ENCODE measurements around the gene FBN2. TPM values are rescaled to one million over a fixed set of nuclear protein-coding genes. Genes with fewer than 3 reads are reported as not detected.

FBN2 gene
- total and polyA plus RNA-seq, 2 of the 4 experiments (the other 2 are of a cell fraction): 26.7 to 69.0 TPM

DNA sequence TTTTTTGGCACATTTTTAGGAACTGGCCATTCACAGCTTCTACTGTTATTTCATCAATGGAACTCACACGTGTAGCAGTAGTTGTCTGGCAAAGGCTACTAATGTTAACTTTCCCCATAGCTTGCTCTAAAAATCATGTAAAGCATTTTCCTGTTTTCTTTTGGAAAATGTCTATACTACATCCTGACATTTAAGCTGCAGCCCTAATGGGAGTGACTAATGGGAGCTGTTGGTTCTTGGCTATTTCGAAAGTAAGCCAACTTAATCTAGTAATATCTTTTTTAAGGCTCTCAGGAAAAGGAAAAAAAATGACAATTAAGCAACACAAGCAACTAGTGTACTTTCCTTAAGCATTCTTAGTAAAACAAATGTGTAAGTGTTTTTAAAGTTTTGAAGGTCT is 285.3 kb downstream of the FBN2 start:
- H2AFZ ChIP-seq (replicated peaks; ENCODE audit: low read length, poor library complexity): no peak overlapping the region
- no peaks in the 10 kb centered on the region for H3K79me1 ChIP-seq (ENCODE audit: low read depth in 1 of 2, low read length in 2 of 2)
- BruUV-seq (replicated peaks): no TSS peak
- no peak overlapping the region for H2AK9ac ChIP-seq (replicated peaks; ENCODE audit: low read depth, low read length, poor library complexity)
- no peak overlapping the region for H2BK15ac ChIP-seq (ENCODE audit: low read depth, low read length)
- no peak overlapping the region for H3K27ac ChIP-seq (ENCODE audit: insufficient read depth, low read length)
- H3K14ac ChIP-seq (replicated peaks; ENCODE audit: low read depth, low read length): no peak overlapping the region
- H3K18ac ChIP-seq (ENCODE audit: low read depth, low read length): no peak overlapping the region
- H3K4me1 ChIP-seq (ENCODE audit: control insufficient read depth, insufficient read depth, low read length): peaks cover 4% of the 10 kb centered on the region
- no peak overlapping the region for H3K23ac ChIP-seq (ENCODE audit: low read depth, low read length)
- no peak overlapping the region for H3K4me2 ChIP-seq (ENCODE audit: low read depth, low read length)
- DNase-seq (peak; percentile 49), ATAC-seq (ENCODE audit: low read depth) (peak; percentile 71)
- no peak overlapping the region for H3K4ac ChIP-seq (ENCODE audit: low read depth, low read length)
- H3K4me3 ChIP-seq (ENCODE audit: insufficient read depth, low read depth, low read length): no peak overlapping the region
- no peaks in the 10 kb centered on the region for H3K27me3 ChIP-seq (ENCODE audit: control insufficient read depth, insufficient read depth, low read length)
- no peak overlapping the region for H4K91ac ChIP-seq (ENCODE audit: insufficient read depth, low read depth, low read length)
- intact Hi-C loops (cut with micrococcal nuclease) (no loop called here), dilution Hi-C loops (cut with HindIII; ENCODE audit: low sequenced_read_pairs, unreplicated experiment) (no loop called here), in situ Hi-C loops (cut with MboI; ENCODE audit: low sequenced_read_pairs) (no loop called here)
- H3K9me3 ChIP-seq (ENCODE audit: control insufficient read depth, insufficient read depth, low read length): peaks cover 3% of the 10 kb centered on the region; the same call in 1 of the 2 replicates
- no peak overlapping the region for H4K5ac ChIP-seq (ENCODE audit: low read depth, low read length)
- peak; percentile 37 for TF ChIP-seq CEBPB (IDR thresholded peaks at IDR 0.05; ENCODE audit: low read depth, low read length)
- TF ChIP-seq FOS (IDR thresholded peaks at IDR 0.05; ENCODE audit: low read depth, low read length): no peak
- TF ChIP-seq BHLHE40 (IDR thresholded peaks at IDR 0.05; ENCODE audit: low read depth, low read length): no peak
- no peak overlapping the region for H2AK5ac ChIP-seq (ENCODE audit: low read depth, low read length)
- no peaks in the 10 kb centered on the region for H3K9me1 ChIP-seq (ENCODE audit: insufficient read depth, low read length)
- no peak overlapping the region for H2BK20ac ChIP-seq (ENCODE audit: low read depth, low read length)
- ChIA-PET CTCF (no interaction called here), POLR2A (ENCODE audit: unreplicated experiment) (interaction anchor here (0.6 kb wide), 1 partner anchor 23 kb away, joined by 7 read pairs; no protein-coding TSS in a partner anchor)
- H2BK120ac ChIP-seq (ENCODE audit: low read depth, low read length): no peak overlapping the region
- H3K56ac ChIP-seq (ENCODE audit: extremely low read depth, insufficient read depth, low read length): no peak overlapping the region
- H2BK5ac ChIP-seq (ENCODE audit: low read depth, low read length, poor library complexity, severe bottlenecking): no peak overlapping the region
- no CpG with 5 or more reads among the region's 2 CpGs for WGBS, 2 experiments (ENCODE audit: extremely low coverage in 2 of 2, insufficient read length in 1 of 2)
- H4K20me1 ChIP-seq (ENCODE audit: insufficient read depth, low read length): no peaks in the 10 kb centered on the region
- 0 out of 2 replicates have a peak, but pooled peaks cover 1% of the 10 kb centered on the region for H3K36me3 ChIP-seq (ENCODE audit: control insufficient read depth, insufficient read depth, low read length)
- no peak overlapping the region for H4K8ac ChIP-seq (ENCODE audit: low read depth in 2 of 2, low read length in 2 of 2)
- H3K9ac ChIP-seq (ENCODE audit: low read depth, low read length): no peak overlapping the region
